ENCODE results near the gene HNRNPUL1. TPM values are rescaled to one million over a fixed set of nuclear protein-coding genes. Genes with fewer than 3 reads are reported as not detected.

HNRNPUL1 gene
- total and polyA plus RNA-seq, 2 of the 8 experiments (the other 6 are each of a cell fraction or from before 2014, with no cell fraction given) = 99.5 to 264 TPM

DNA sequence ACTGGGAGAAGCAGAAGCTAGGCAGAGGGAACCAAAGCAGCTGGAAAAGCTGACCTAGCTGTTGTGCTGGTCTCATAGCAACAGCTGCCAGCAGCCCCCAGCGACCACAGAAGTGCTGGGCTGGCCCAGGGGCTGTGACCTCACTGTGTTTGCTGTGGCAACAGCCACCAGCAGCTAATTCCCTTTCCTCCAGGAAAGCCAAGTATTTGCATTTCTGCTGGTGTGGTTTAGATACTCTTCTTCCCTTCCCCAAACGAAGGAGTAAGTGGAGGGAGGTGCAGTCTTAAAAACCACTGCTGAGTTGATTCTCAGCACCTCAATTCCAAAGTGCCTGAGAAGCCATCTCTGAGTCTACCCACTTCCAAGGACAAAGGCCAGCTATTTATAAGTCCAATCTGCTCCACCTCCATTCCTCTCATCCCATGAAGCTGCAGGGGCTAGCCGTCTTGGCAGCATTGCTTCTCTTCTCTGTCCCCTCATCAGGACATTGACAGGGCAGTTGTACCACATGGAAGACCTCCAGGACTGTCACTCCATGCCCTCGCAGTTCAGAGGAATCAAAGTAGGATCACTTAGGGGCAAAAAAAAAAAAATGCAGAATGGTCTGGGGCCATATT lies 34.3 kb downstream of the HNRNPUL1 start:
- H3K27me3 ChIP-seq (replicated peaks in 1 of 4; ENCODE audit: control insufficient read depth in 3 of 4, extremely low read depth in 1 of 4, insufficient read depth in 3 of 4, low read length in 3 of 4) = no peaks in the 10 kb centered on the region
- no peak for DNase-seq (ENCODE audit: low read depth in 1 of 2, low spot score in 2 of 2)
- H3K27ac ChIP-seq (ENCODE audit: low read depth, low read length) = no peak overlapping the region
- peaks cover 2% of the 10 kb centered on the region; the same call in 1 of the 2 replicates for H3K79me1 ChIP-seq (ENCODE audit: low read depth, low read length)
- no peak for FAIRE-seq
- H3K4me2 ChIP-seq (ENCODE audit: insufficient read depth in 1 of 2, low read depth in 2 of 2, low read length in 2 of 2) = no peak overlapping the region
- no peak overlapping the region for H4K5ac ChIP-seq (ENCODE audit: insufficient read length, low read depth, low read length)
- H3K23me2 ChIP-seq (ENCODE audit: low read depth, low read length) = no peaks in the 10 kb centered on the region
- no peaks in the 10 kb centered on the region for H3K4me1 ChIP-seq (replicated peaks in 1 of 4; ENCODE audit: control insufficient read depth in 3 of 4, insufficient read depth in 4 of 4, low read length in 3 of 4)
- WGBS, 2 experiments (ENCODE audit: extremely low coverage in 1 of 2, insufficient coverage in 1 of 2, insufficient read length in 1 of 2, insufficient replicate concordance in 2 of 2, low coverage in 1 of 2, low lambda C conversion rate in 2 of 2, missing lambda C conversion rate in 1 of 2) = 92% methylated on average over 4 of the region's 4 CpGs; no CpG with 5 or more reads in 1 of the 2 experiments
- H2BK20ac ChIP-seq (ENCODE audit: low read length) = no peak overlapping the region
- H3K79me2 ChIP-seq (ENCODE audit: control insufficient read depth in 1 of 2, insufficient read depth in 2 of 2, low read length in 2 of 2) = no peaks in the 10 kb centered on the region
- no peak overlapping the region for H4K8ac ChIP-seq (ENCODE audit: extremely low read depth, insufficient read depth, low read length)
- no peak overlapping the region for H3K4ac ChIP-seq (replicated peaks; ENCODE audit: insufficient read length, low read depth, low read length)
- H4K20me1 ChIP-seq (replicated peaks in 1 of 2; ENCODE audit: control insufficient read depth in 1 of 2, insufficient read depth in 2 of 2, low read length in 2 of 2) = peaks cover 15 to 23% of the 10 kb centered on the region in 2 experiments
- peaks cover 69 to 98% (median 95%) of the 10 kb centered on the region in 4 experiments for H3K36me3 ChIP-seq (ENCODE audit: control insufficient read depth in 2 of 4, insufficient read depth in 4 of 4, low read length in 3 of 4)
- H4K91ac ChIP-seq (replicated peaks; ENCODE audit: insufficient read length, low read length) = no peak overlapping the region
- H2AFZ ChIP-seq (ENCODE audit: low read length) = no peak overlapping the region
- H2BK5ac ChIP-seq (ENCODE audit: low read depth, low read length) = no peak overlapping the region
- no peak overlapping the region for H3K18ac ChIP-seq (ENCODE audit: extremely low read depth, low read length)
- H2BK15ac ChIP-seq (ENCODE audit: low read length) = no peak overlapping the region
- H3K23ac ChIP-seq (ENCODE audit: insufficient read length) = no peak overlapping the region
- H2BK120ac ChIP-seq (replicated peaks; ENCODE audit: low read depth, low read length) = no peak overlapping the region
- no peak overlapping the region for H3K4me3 ChIP-seq (ENCODE audit: extremely low read depth in 1 of 4, insufficient read depth in 2 of 4, low read depth in 3 of 4, low read length in 4 of 4)
- no peak overlapping the region for H2BK12ac ChIP-seq (ENCODE audit: low read depth, low read length)
- ChIA-PET POLR2A (ENCODE audit: partially characterized antibody) (interaction anchor here (0.6 to 38.6 kb wide), 3 partner anchors 5 to 1437 kb away, joined by 4 to 579 read pairs (median 579); partner anchors contain the start of genes CCDC97 and HNRNPUL1), CTCF (ENCODE audit: partially characterized antibody) (interaction anchor here (0.9 to 7.8 kb wide), 7 partner anchors 8 to 36 kb away, joined by 3 to 63 read pairs (median 3); no protein-coding TSS in a partner anchor)
- H2AK5ac ChIP-seq (ENCODE audit: low read depth, low read length) = no peak overlapping the region
- H3K9ac ChIP-seq (replicated peaks in 1 of 4; ENCODE audit: extremely low read depth in 1 of 4, low read depth in 3 of 4, low read length in 3 of 4) = no peak overlapping the region
- no peak overlapping the region for H3K14ac ChIP-seq (ENCODE audit: insufficient read length)
- H3K56ac ChIP-seq (replicated peaks; ENCODE audit: insufficient read length, low read depth, low read length) = no peak overlapping the region
- no peaks in the 10 kb centered on the region for H3K9me3 ChIP-seq (ENCODE audit: insufficient read depth in 2 of 2, low read depth in 1 of 2, low read length in 1 of 2)
- TF ChIP-seq TEAD4 (IDR thresholded peaks at IDR 0.05; ENCODE audit: low read depth, low read length) = no peak
- no peak for TF ChIP-seq TAF1 (IDR thresholded peaks at IDR 0.05; ENCODE audit: low read depth, low read length)
- no peak for TF ChIP-seq RFX5 (IDR thresholded peaks at IDR 0.05; ENCODE audit: borderline replicate concordance, low read depth, low read length)
- no peak for TF ChIP-seq SIX5 (IDR thresholded peaks at IDR 0.05; ENCODE audit: low read depth, low read length)
- TF ChIP-seq EP300 (IDR thresholded peaks at IDR 0.05; ENCODE audit: borderline replicate concordance in 1 of 2, low read depth in 2 of 2, low read length in 2 of 2) = no peak
- no peak for TF ChIP-seq TCF12 (IDR thresholded peaks at IDR 0.05; ENCODE audit: low read depth, low read length)
- TF ChIP-seq, protein P1, sequence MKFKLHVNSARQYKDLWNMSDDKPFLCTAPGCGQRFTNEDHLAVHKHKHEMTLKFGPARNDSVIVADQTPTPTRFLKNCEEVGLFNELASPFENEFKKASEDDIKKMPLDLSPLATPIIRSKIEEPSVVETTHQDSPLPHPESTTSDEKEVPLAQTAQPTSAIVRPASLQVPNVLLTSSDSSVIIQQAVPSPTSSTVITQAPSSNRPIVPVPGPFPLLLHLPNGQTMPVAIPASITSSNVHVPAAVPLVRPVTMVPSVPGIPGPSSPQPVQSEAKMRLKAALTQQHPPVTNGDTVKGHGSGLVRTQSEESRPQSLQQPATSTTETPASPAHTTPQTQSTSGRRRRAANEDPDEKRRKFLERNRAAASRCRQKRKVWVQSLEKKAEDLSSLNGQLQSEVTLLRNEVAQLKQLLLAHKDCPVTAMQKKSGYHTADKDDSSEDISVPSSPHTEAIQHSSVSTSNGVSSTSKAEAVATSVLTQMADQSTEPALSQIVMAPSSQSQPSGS (IDR thresholded peaks at IDR 0.05; ENCODE audit: low read length) = no peak
- TF ChIP-seq HDAC2 (IDR thresholded peaks at IDR 0.05; ENCODE audit: borderline replicate concordance in 1 of 2, low read depth in 2 of 2, low read length in 2 of 2) = no peak
- no peak for TF ChIP-seq HDAC6 (IDR thresholded peaks at IDR 0.05; ENCODE audit: low read depth, low read length)
- no peak for TF ChIP-seq BACH1 (IDR thresholded peaks at IDR 0.05; ENCODE audit: low read length)
- no peak for TF ChIP-seq SP4 (IDR thresholded peaks at IDR 0.05; ENCODE audit: low read length)
